BE2C (cell line): Measurements from ENCODE around the gene SEMA4D.

Source experiments
- DNase-seq: peaks from one replicate; pipeline ENCODE4 v3.0.0-alpha.2; 2020
- H3K27me3 ChIP-seq: fragments of 250-450 bp; sonication (Bioruptor Pico); 2 replicates; pipeline ENCODE4 v1.5.1; 2020; ENCODE audit warnings: mild to moderate bottlenecking
- H3K36me3 ChIP-seq: fragments of 250-450 bp; sonication (Bioruptor Pico); 2 replicates; pipeline ENCODE4 v1.5.1; 2020; ENCODE audit warnings: mild to moderate bottlenecking
- H3K4me1 ChIP-seq: fragments of 250-450 bp; sonication (Bioruptor Pico); 2 replicates; pipeline ENCODE4 v1.5.1; 2020
- H3K4me3 ChIP-seq: 2 replicates; pipeline ENCODE4 v1.5.1; 2011; ENCODE audit warnings: low read depth, low read length
- H3K9me3 ChIP-seq: fragments of 250-450 bp; sonication (Bioruptor Pico); 2 replicates; pipeline ENCODE4 v1.5.1; 2020
- TF ChIP-seq, protein P1 (sequence below): IDR thresholded peaks from 2 replicates; pipeline ENCODE4 v1.5.1; 2012; ENCODE audit warnings: mild to moderate bottlenecking, low read depth, low read length

SEMA4D gene

DNA sequence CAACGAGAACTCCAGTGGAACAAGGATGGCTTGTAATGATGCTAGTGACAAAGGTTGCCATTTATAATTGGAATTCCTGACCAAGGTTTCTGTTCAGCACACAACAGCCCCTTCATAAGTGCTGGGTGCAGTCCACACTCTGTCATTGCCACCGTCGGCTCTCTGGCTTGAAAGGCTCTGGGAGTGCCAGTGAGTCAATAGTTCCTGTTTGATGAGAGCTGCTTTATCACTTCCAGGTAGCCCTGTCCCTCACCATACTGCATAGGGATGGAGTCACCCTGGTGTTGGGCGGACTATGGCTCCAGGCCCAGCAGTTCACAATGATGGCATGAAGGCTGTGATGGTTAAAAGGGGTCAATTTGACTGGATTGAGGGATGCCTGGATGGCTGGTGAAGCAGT, 34.6 kb upstream of the SEMA4D start:
- Histone ChIP-seq H3K9me3 (no peaks in the 10 kb centered on the region; the same call in 1 of the 2 replicates), H3K4me3 (no peak overlapping the region), H3K36me3 (no peaks in the 10 kb centered on the region), H3K27me3 (no peaks in the 10 kb centered on the region), H3K4me1 (peaks cover 4% of the 10 kb centered on the region; the same call in 1 of the 2 replicates)
- DNase-seq = no peak
- TF ChIP-seq, protein P1, sequence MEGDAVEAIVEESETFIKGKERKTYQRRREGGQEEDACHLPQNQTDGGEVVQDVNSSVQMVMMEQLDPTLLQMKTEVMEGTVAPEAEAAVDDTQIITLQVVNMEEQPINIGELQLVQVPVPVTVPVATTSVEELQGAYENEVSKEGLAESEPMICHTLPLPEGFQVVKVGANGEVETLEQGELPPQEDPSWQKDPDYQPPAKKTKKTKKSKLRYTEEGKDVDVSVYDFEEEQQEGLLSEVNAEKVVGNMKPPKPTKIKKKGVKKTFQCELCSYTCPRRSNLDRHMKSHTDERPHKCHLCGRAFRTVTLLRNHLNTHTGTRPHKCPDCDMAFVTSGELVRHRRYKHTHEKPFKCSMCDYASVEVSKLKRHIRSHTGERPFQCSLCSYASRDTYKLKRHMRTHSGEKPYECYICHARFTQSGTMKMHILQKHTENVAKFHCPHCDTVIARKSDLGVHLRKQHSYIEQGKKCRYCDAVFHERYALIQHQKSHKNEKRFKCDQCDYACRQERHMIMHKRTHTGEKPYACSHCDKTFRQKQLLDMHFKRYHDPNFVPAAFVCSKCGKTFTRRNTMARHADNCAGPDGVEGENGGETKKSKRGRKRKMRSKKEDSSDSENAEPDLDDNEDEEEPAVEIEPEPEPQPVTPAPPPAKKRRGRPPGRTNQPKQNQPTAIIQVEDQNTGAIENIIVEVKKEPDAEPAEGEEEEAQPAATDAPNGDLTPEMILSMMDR = no peak

DNA sequence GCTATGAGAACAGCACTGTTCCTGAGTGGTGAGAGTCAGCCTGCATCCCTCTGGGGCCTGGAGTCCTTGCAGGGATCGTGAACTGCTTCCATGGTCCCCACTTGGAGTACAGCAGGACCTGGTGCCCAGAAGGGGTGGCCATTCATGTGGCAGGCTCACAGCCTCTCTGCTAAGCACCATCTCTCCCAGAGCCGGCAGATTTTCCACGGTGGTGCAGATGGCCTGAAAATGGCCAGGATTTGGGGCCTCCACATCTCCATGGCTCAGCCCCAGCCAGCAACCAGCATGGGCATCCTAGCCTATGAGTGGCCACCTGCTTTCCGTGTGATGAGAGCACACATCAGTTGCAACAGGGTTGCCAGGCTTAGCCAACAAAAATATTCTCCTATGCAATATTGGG, 33.9 kb upstream of the SEMA4D start:
- TF ChIP-seq, protein P1 = no peak
- no peak for DNase-seq
- H3K36me3 ChIP-seq = no peaks in the 10 kb centered on the region
- no peaks in the 10 kb centered on the region for H3K27me3 ChIP-seq
- H3K4me3 ChIP-seq = no peak overlapping the region
- H3K9me3 ChIP-seq = no peaks in the 10 kb centered on the region; the same call in 1 of the 2 replicates
- H3K4me1 ChIP-seq = peaks cover 2% of the 10 kb centered on the region; the same call in 1 of the 2 replicates

DNA sequence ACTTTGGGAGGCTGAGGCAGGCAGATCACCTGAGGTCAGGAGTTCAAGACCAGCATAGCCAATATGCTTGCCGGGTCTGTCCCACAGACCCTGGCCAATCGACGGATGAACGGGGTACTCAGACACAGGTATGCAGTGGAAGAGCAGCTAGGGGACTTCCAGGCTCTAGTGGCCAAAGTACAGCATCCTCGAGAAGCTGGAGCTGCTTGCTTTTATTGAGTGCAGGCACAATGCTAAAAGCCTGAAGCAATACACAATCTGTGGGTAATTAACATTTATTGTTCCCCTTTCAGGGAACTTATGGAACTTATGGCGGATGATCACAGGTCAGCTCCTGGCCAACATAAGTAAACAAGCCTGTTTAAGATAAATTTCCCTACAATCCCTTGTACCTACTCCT, 32.8 kb upstream of the SEMA4D start:
- TF ChIP-seq, protein P1 = no peak
- Histone ChIP-seq H3K4me3 (no peak overlapping the region), H3K27me3 (no peaks in the 10 kb centered on the region), H3K4me1 (no peaks in the 10 kb centered on the region), H3K36me3 (no peaks in the 10 kb centered on the region), H3K9me3 (no peaks in the 10 kb centered on the region; the same call in 1 of the 2 replicates)
- no peak for DNase-seq

DNA sequence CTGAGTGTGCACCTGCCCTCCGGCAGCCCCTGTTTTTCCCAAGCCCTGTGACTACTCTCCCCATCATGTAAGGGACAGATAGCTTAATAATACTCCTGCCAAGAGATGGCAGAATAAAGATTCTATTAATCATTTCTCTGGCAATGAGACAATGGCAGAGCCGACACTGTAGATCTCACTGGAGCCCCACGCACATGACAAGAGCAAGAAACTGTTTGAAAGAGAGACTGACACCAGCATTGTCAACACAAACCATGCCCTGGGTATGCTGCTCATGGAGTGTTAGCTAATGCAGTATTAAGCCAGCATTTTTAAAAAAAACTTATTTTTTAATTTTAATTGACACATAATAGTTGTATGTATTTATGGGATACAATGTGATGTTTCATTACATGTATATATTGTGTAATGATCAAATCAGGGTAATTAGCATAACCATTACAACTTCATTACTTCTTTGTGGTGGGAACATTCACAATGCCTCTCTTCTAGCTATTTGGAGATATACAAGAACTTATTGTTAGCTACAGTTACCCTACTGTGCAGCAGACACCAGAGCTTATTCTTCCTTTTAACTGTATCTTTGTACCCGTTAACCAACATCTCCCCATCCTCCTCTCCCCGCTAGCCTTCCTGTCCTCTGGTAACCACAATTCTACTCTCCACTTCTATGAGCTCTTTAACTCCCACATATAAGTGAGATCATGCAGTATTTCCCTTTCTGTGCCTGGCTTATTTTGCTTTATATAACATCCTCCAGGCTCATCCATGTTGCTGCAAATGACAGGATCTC, 31.5 kb upstream of the SEMA4D start:
- no peaks in the 10 kb centered on the region for H3K9me3 ChIP-seq
- H3K27me3 ChIP-seq = no peaks in the 10 kb centered on the region
- H3K36me3 ChIP-seq = no peaks in the 10 kb centered on the region
- no peak for DNase-seq
- TF ChIP-seq, protein P1 = no peak
- H3K4me3 ChIP-seq = no peak overlapping the region
- no peaks in the 10 kb centered on the region for H3K4me1 ChIP-seq

DNA sequence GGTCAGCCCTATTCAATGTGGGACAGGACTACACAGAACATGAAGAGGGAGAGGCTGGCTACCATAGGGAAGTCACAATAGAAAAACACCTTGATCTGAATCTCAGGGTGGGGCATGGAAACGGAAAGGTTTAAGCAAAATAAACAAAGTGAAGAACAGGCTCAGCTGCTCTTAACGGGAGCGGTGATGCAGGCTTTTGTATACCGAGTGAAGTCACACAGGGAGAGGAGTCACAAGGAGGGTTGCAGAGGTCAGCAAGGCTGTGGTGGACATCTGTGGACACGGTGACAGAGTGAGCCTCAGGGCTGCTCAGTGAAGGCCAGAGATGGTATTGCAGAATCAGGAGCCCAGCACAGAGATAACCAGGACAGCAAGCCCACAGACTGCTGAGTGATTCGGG, 30.6 kb upstream of the SEMA4D start:
- TF ChIP-seq, protein P1 = no peak
- no peaks in the 10 kb centered on the region for H3K4me1 ChIP-seq
- no peak for DNase-seq
- H3K9me3 ChIP-seq = no peaks in the 10 kb centered on the region
- H3K4me3 ChIP-seq = no peak overlapping the region
- H3K36me3 ChIP-seq = no peaks in the 10 kb centered on the region
- H3K27me3 ChIP-seq = no peaks in the 10 kb centered on the region

DNA sequence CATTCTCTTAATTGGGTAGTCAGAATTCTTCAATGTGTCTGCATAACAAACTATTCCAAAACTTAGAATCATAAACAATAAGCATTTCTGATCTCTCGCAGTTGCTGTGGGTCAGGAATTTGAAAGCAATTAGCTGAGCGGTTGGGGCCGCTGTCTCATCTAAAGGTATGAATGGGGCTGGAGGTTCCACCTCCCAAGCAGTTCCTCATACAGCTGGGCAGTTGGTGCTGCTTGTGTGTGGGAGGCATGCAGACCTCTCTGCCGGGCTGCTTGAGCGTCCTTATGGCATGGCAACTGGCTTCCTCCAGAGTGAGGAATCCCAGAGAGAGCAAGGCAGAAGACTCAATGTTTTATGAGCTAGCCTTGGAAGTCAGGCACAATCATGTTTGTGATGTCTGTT, 30.2 kb upstream of the SEMA4D start:
- no peak for DNase-seq
- no peaks in the 10 kb centered on the region for H3K9me3 ChIP-seq
- H3K27me3 ChIP-seq = no peaks in the 10 kb centered on the region
- H3K4me3 ChIP-seq = no peak overlapping the region
- no peaks in the 10 kb centered on the region for H3K36me3 ChIP-seq
- H3K4me1 ChIP-seq = no peaks in the 10 kb centered on the region
- TF ChIP-seq, protein P1 = no peak
